GM19372 (cell line): ENCODE measurements around the gene WBP1L.
A peak's percentile ranks its signal among the peaks of the same experiment; 100 is the strongest.

Experiments
- ATAC-seq: cut with Tn5 transposase; IDR thresholded peaks from one replicate; pipeline ENCODE4 v1.9.1; 2021; ENCODE audit warnings: mild to moderate bottlenecking, low read depth, moderate library complexity; ENCODE audit not compliant: unreplicated experiment

WBP1L gene

GRCh38 chr10:102777711-102778453 is 34.1 kb downstream of the WBP1L start:
- ATAC-seq = no peak

DNA sequence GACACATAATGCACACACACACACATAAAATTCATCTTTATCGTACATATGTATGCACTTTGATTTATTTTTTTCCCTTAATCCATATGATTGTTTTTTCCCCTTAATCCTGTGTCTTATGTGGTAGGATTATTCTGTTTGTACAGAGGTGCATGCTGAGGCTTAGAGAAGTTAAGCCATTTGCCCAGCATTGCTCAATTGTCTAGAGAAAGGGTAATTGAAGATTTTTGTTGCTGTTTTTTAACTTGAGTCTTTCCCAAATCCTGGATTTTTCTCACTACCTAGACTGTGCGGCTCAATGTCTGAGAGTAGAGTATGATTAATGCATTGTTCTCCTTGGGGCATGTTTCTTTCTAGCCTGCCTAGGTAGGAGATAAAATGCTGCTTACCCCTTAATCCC is 35.0 kb downstream of the WBP1L start:
- no peak for ATAC-seq

DNA sequence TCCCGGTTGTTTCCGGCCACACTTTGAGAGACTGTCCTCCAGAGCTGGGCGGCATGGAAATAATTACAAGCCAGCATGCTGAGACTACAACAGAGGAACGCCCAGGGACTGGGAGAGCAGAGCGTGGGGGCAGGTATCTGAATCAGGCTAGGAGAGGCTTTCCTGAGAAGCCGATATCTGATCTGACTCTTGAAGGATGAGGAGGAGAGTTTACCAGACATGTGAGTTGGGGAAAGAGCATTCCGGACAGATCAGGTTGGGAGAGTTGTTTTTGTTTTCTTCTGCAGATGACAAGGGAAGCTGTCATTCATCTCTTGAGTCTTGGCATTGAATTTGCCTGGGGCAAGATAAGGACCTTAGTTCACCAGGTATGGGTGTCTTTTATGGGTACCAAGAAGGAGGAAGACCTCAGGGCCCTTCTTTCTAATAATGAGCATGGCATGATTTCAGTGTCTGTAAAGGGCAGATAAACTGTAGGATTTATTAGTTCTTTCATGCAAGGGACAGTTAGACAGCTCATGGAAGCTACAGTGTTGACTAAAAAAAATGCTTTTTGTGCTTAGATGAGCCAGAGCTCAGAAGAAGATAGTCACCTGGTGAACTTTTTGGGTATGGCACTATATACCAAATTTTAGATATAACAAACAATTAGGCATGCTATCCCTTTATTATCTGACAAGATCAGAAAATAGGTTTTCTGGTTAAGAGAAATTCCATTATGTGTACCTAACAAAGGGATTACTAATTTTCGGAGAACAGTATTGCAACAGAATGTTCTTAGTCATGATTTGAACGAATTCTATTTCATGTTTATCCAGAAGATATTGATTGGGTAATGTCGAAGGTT is 36.2 kb downstream of the WBP1L start:
- no peak for ATAC-seq

- ATAC-seq = no peak
Observed at GRCh38 chr10:102780527-102780808, 36.7 kb downstream of the WBP1L start.

GRCh38 chr10:102781090-102781920 is 37.6 kb downstream of the WBP1L start:
- ATAC-seq = no peak

DNA sequence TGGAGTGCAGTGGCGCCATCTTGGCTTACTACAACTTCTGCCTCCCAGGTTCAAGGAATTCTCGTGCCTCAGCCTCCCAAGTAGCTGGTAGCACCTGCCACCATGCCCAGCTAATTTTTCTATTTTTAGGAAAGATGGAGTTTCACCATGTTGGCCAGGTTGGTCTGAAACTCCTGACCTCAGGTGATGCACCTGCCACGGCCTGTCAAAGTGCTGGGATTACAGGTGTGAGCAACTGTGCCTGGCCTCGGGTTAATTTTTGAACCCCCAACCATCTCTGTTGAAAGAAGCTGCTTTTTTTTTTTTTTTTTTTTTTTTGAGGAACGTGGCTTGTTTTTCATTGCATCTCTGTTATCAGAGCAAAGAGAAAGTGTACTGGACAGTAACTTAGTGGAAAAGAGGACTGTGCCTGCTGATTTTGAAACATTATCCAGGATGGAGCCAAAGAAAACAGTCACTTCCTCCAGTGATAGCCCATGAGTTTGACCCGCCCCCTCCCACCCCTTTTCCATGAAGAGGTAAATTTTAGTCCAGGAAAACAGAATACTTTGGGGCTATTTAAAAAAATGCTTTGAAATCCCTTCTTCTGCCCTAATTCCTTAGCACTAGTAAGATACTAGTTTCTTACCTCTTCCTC is 38.3 kb downstream of the WBP1L start:
- no peak for ATAC-seq

GRCh38 chr10:102782673-102783551 is 39.2 kb downstream of the WBP1L start:
- ATAC-seq = no peak

- ATAC-seq = no peak
Observed at GRCh38 chr10:102783568-102783967, 39.8 kb downstream of the WBP1L start.

- no peak for ATAC-seq
Observed at GRCh38 chr10:102785818-102786217, 42.1 kb downstream of the WBP1L start.

DNA sequence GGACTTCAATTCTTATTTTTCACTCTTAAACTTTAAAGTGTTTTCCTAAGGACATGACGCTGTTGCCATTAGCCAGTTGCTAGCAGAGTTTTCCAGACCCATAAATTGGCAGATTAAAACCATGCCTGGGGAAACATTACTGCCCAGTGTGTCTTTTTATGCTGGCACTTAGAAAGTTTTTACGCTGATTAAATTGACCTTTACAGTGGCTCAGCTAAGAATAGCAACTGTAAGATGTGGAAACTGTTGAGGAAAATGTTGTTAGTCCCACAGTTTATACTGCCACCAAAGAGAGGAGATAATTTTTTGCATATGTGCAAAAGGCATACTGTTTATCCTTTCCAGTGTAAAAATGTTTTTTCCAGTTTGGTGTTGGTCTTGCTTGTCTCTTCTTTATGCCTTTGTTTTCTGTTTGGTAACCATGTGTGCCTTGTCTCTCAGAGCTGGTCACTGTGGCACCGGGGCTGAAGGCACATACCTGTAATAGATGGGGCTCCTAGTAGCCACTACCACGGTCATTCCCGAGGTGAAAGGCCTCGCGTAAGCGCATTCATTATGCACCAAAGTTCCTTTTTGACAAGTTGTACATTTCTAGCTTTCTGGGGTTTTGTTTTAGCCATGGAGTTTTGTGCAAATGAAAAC is 48.1 kb downstream of the WBP1L start:
- no peak for ATAC-seq

DNA sequence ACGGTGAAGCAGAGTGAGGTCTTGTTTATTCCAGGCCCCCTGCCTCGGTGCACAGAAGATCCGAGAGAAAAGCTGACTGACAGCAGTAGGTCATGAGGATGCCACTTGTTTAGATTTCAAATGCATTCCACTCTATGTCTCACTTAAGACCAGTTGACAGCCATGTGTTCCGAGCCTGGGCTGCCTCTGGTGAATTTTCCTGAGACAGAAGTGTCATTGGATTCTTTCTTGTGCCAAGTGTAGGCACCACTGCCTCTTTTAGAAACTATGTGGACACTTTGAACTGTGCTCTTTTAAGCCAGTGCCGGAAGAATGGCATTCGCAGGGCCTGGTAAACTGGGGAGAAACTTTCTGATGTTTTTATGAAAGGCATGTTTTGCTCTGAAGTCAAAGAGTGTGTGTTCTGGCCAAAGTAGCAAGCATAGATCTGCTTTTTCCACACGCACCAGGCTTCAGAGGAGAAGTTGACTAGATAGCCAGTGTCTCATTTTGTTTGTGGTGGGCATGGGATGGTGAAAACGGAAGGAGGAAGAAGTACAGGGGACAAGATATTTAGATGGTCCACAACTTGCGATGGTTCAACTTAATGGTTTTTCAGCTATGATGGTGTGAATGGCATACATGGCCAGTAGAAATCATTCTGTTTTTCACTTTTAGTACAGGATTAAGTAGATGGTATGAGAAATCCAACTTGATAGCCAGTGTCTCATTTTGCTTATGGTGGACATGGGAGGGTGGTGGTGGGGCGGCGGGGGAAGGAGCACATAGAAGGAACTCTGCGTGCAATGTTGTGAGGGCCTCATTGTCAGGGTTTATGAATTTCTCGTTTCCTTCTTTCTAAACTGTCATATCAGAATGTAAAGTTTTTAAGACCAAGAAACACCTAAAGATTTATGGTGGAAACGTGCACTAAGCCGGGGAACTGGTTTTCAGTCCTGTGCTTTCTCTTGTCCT is 52.0 kb downstream of the WBP1L start:
- ATAC-seq = peak; percentile 37

- peak; percentile 99 for ATAC-seq
Observed at GRCh38 chr10:102796407-102797176, 52.8 kb downstream of the WBP1L start.

GRCh38 chr10:102799691-102800471 is 56.1 kb downstream of the WBP1L start:
- ATAC-seq = no peak

GRCh38 chr10:102800611-102801335 is 57.0 kb downstream of the WBP1L start:
- no peak for ATAC-seq

GRCh38 chr10:102801496-102801895 is 57.7 kb downstream of the WBP1L start:
- ATAC-seq = no peak

- no peak for ATAC-seq
Observed at GRCh38 chr10:102801978-102802377, 58.2 kb downstream of the WBP1L start.
